ENCODE measurements around the gene CHN2.

- TF ChIP-seq CTCF (IDR thresholded peaks at IDR 0.05) (no peak), POLR2A (IDR thresholded peaks at IDR 0.05; ENCODE audit: low read depth) (no peak), POLR2AphosphoS5 (IDR thresholded peaks at IDR 0.05) (no peak)
Measured at GRCh38 chr7:29464753-29465152, 270.2 kb downstream of the CHN2 start.
